ENCODE data around the gene CELF6.
A peak's percentile ranks its signal among the peaks of the same experiment; 100 is the strongest.

The CELF6 gene

DNA sequence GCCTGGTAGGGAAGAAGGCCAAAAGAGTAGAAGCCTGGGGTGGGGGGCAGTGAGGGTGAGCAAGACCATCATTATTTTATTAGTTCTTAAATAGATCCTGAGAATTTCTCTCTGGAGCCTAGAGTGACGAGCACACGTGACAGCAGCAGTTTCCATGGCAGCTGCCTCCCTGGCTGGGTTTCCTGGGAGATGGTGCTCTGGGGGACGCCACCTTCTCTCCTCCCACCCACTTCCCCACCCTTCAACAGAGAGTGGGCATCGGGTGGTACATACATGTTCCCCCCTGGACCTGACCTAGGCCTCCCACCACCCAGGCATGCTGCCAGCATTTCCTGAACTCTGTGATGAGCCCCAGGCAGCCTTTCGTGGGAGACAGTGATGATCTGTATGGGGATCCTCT lies 12.9 kb downstream of the CELF6 start:
- TF ChIP-seq, protein P1, sequence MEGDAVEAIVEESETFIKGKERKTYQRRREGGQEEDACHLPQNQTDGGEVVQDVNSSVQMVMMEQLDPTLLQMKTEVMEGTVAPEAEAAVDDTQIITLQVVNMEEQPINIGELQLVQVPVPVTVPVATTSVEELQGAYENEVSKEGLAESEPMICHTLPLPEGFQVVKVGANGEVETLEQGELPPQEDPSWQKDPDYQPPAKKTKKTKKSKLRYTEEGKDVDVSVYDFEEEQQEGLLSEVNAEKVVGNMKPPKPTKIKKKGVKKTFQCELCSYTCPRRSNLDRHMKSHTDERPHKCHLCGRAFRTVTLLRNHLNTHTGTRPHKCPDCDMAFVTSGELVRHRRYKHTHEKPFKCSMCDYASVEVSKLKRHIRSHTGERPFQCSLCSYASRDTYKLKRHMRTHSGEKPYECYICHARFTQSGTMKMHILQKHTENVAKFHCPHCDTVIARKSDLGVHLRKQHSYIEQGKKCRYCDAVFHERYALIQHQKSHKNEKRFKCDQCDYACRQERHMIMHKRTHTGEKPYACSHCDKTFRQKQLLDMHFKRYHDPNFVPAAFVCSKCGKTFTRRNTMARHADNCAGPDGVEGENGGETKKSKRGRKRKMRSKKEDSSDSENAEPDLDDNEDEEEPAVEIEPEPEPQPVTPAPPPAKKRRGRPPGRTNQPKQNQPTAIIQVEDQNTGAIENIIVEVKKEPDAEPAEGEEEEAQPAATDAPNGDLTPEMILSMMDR (IDR thresholded peaks at IDR 0.05; ENCODE audit: insufficient read depth, low read depth, low read length, missing control alignments) = no peak
- DNase-seq (ENCODE audit: low read depth) = no peak
- H3K4me3 ChIP-seq (ENCODE audit: low read depth, low read length) = no peak overlapping the region

GRCh38 chr15:72306211-72306785 lies 13.7 kb downstream of the CELF6 start:
- DNase-seq (ENCODE audit: low read depth) = peak; percentile 58
- TF ChIP-seq, protein P1 (IDR thresholded peaks at IDR 0.05; ENCODE audit: insufficient read depth, low read depth, low read length, missing control alignments) = no peak

DNA sequence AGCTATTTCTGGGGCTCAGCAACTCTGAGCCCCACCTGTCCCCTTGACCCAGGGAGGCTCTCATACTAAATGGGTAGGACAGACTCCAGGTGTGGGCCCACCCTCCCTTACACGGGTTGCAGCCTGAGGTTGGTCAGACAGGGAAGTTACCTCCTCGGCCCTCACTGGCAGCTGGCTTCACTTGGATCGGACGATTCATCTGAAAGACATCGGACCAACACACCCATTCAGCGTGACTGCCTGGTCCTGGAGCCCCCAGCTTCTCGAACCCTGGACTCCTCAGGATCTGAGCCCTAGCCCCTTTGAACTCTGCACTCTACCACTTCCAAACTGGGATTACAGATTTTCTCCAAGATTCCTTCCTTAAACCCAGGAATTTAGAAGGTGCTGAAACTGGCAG lies 15.4 kb downstream of the CELF6 start:
- TF ChIP-seq, protein P1 (IDR thresholded peaks at IDR 0.05; ENCODE audit: insufficient read depth, low read depth, low read length, missing control alignments) = no peak
- DNase-seq (ENCODE audit: low read depth) = no peak

More at GRCh38 chr15:72306211-72306785, 13.7 kb downstream of the CELF6 start:
- no peak overlapping the region for H3K4me3 ChIP-seq (ENCODE audit: low read depth, low read length)

GRCh38 chr15:72302955-72303354 lies 17.0 kb downstream of the CELF6 start:
- H3K4me3 ChIP-seq (ENCODE audit: low read depth, low read length) = no peak overlapping the region
- no peak for DNase-seq (ENCODE audit: low read depth)
- TF ChIP-seq, protein P1 (IDR thresholded peaks at IDR 0.05; ENCODE audit: insufficient read depth, low read depth, low read length, missing control alignments) = no peak

More for the DNA sequence above, 15.4 kb downstream of the CELF6 start:
- no peak overlapping the region for H3K4me3 ChIP-seq (ENCODE audit: low read depth, low read length)

GRCh38 chr15:72289597-72290325 lies 30.2 kb downstream of the CELF6 start:
- DNase-seq (ENCODE audit: low read depth) = no peak
- H3K4me3 ChIP-seq (ENCODE audit: low read depth, low read length) = no peak overlapping the region
- TF ChIP-seq, protein P1 (IDR thresholded peaks at IDR 0.05; ENCODE audit: insufficient read depth, low read depth, low read length, missing control alignments) = no peak

- TF ChIP-seq, protein P1 (IDR thresholded peaks at IDR 0.05; ENCODE audit: insufficient read depth, low read depth, low read length, missing control alignments) = no peak
These were observed 31.0 kb downstream of the CELF6 start for GRCh38 chr15:72288796-72289596.

More at GRCh38 chr15:72288796-72289596, 31.0 kb downstream of the CELF6 start:
- DNase-seq (ENCODE audit: low read depth) = no peak
- H3K4me3 ChIP-seq (ENCODE audit: low read depth, low read length) = no peak overlapping the region

All from GM12865 (cell line).